ENCODE results near the gene SPIC.

- TF ChIP-seq CTCF (IDR thresholded peaks at IDR 0.05 in 4 of 5, conservative IDR thresholded peaks at IDR 0.05 in 1 of 5) = no peak
- TF ChIP-seq POLR2A (IDR thresholded peaks at IDR 0.05) = no peak
Measured at GRCh38 chr12:101474711-101475386, at the start of gene SPIC.
